Measurements from ENCODE around the gene NEURL1.
"Not testable (repeated sequence)": the region's sequence is repeated elsewhere in the genome, so short reads cannot be mapped to it uniquely, and the experiment has no call there.

The NEURL1 gene

DNA sequence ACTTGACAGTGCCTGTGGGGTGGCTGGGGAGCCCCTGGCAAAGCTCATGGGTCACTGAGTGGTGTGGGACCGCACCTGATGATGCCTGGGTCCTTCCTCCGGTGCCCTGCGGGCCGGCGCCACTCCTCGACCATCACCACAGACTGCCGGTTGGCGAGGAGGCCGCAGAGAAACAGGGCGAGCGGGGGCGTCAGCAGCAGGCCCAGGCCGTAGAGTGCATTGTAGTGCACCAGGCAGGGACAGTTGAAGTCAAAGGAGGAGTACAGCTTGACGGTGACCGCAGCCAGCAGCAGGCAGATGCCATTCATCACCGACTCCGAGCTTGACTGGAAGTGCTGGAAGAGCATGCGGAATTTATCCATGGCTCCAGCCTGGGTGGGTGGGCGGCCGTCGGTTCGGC lies 14.8 kb upstream of the NEURL1 start:
- in situ Hi-C loops (cut with HindIII; ENCODE audit: low sequenced_read_pairs) = no loop called here
- no peak overlapping the region for H3K4me3 ChIP-seq (ENCODE audit: low read depth, low read length)
- no peak for DNase-seq (ENCODE audit: low read depth, low spot score)
- TF ChIP-seq, protein P1, sequence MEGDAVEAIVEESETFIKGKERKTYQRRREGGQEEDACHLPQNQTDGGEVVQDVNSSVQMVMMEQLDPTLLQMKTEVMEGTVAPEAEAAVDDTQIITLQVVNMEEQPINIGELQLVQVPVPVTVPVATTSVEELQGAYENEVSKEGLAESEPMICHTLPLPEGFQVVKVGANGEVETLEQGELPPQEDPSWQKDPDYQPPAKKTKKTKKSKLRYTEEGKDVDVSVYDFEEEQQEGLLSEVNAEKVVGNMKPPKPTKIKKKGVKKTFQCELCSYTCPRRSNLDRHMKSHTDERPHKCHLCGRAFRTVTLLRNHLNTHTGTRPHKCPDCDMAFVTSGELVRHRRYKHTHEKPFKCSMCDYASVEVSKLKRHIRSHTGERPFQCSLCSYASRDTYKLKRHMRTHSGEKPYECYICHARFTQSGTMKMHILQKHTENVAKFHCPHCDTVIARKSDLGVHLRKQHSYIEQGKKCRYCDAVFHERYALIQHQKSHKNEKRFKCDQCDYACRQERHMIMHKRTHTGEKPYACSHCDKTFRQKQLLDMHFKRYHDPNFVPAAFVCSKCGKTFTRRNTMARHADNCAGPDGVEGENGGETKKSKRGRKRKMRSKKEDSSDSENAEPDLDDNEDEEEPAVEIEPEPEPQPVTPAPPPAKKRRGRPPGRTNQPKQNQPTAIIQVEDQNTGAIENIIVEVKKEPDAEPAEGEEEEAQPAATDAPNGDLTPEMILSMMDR (IDR thresholded peaks at IDR 0.05; ENCODE audit: low read depth, low read length) = no peak

GRCh38 chr10:103479135-103479534 lies 14.4 kb upstream of the NEURL1 start, which contains the start of gene CALHM3:
TSS of gene CALHM3 (minus strand) at chr10:103479240. CDS start at chr10:103479032, 208 bp downstream.
- TF ChIP-seq, protein P1 (IDR thresholded peaks at IDR 0.05; ENCODE audit: low read depth, low read length) = no peak
- in situ Hi-C loops (cut with HindIII; ENCODE audit: low sequenced_read_pairs) = no loop called here
- DNase-seq (ENCODE audit: low read depth, low spot score) = no peak
- no peak within 1 kb of the TSS for H3K4me3 ChIP-seq (ENCODE audit: low read depth, low read length)

- in situ Hi-C loops (cut with HindIII; ENCODE audit: low sequenced_read_pairs) = no loop called here
- TF ChIP-seq, protein P1 (IDR thresholded peaks at IDR 0.05; ENCODE audit: low read depth, low read length) = no peak
- no peak for DNase-seq (ENCODE audit: low read depth, low spot score)
- H3K4me3 ChIP-seq (ENCODE audit: low read depth, low read length) = no peak overlapping the region
Measured at GRCh38 chr10:103480521-103480920, 13.0 kb upstream of the NEURL1 start.

DNA sequence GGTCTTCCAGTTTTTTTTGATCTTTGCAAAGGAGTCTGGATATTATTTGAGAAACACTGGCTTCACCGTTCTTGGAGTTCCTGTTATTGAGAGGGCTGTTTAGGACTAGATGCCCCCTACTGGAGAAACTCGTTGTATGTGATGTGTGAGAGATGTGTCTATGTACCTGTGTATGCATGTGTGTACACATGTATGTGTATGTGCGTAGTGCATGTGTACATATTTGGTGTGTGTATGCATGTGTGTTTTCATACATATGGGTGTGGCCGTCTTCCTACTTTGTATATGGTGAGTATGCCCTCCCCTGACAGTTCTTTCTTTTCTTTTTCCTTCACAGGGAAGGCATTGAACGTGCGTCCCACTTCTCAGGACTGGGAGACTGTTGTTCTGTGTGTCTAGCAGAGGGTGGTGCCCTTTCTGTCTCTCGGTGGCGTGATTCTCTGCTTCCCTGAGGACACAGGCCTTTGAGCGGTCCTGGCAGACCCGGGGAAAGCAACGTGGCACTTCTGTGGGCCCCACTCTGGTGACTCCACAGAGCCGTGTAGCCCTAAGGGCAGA lies 11.5 kb upstream of the NEURL1 start:
- TF ChIP-seq, protein P1 (IDR thresholded peaks at IDR 0.05; ENCODE audit: low read depth, low read length) = peak; percentile 68
- no peak overlapping the region for H3K4me3 ChIP-seq (ENCODE audit: low read depth, low read length)
- peak; percentile 50 for DNase-seq (ENCODE audit: low read depth, low spot score)
- in situ Hi-C loops (cut with HindIII; ENCODE audit: low sequenced_read_pairs) = no loop called here

- in situ Hi-C loops (cut with HindIII; ENCODE audit: low sequenced_read_pairs); H3K4me3 ChIP-seq (ENCODE audit: low read depth, low read length); DNase-seq (ENCODE audit: low read depth, low spot score): not testable (repeated sequence)
Measured at GRCh38 chr10:103486635-103487409, 6.7 kb upstream of the NEURL1 start.

GRCh38 chr10:103487410-103487708 lies 6.1 kb upstream of the NEURL1 start:
- DNase-seq (ENCODE audit: low read depth, low spot score) = no peak
- in situ Hi-C loops (cut with HindIII; ENCODE audit: low sequenced_read_pairs) = no loop called here
- no peak overlapping the region for H3K4me3 ChIP-seq (ENCODE audit: low read depth, low read length)
- TF ChIP-seq, protein P1 (IDR thresholded peaks at IDR 0.05; ENCODE audit: low read depth, low read length) = no peak

DNA sequence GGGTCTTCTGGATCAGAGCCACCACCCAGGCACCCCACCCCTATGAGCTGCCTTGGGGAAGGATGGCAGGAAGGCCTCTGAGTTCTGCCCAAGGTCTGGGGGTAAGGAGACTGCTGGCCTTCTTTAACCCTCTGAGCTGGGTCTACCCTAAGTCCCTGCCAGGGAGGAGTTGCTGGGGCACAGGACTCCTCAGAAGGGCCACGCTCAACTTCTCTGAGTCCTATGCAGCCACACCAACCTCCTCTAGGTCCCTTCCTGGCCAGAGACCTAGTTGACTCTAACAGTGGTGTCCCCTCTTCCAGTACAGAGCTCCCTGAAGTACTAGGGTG lies 2.6 kb upstream of the NEURL1 start:
- TF ChIP-seq, protein P1 (IDR thresholded peaks at IDR 0.05; ENCODE audit: low read depth, low read length) = no peak
- in situ Hi-C loops (cut with HindIII; ENCODE audit: low sequenced_read_pairs) = no loop called here
- no peak for DNase-seq (ENCODE audit: low read depth, low spot score)
- no peak overlapping the region for H3K4me3 ChIP-seq (ENCODE audit: low read depth, low read length)
